IMR-90 (cell line): ENCODE measurements around the gene SMYD4.

Source experiments
- BHLHE40 ChIP-seq: fragments of 150-350 bp; IDR thresholded peaks from 2 replicates; pipeline ENCODE4 v1.6.1; 2016; ENCODE audit warnings: mild to moderate bottlenecking, low read depth, low read length
- CEBPB ChIP-seq: IDR thresholded peaks from 2 replicates; pipeline ENCODE4 v1.6.1; 2012; ENCODE audit warnings: low read depth, low read length, improper control_type of control experiment
- CHD1 ChIP-seq: IDR thresholded peaks from 2 replicates; pipeline ENCODE4 v1.6.1; 2012; ENCODE audit warnings: low read depth, low read length, improper control_type of control experiment
- FOS ChIP-seq: fragments of 150-350 bp; IDR thresholded peaks from 2 replicates; pipeline ENCODE4 v1.6.1; 2016; ENCODE audit warnings: low read depth, low read length
- MAZ ChIP-seq: IDR thresholded peaks from 2 replicates; pipeline ENCODE4 v1.6.1; 2012; ENCODE audit warnings: low read depth, mild to moderate bottlenecking, low read length, improper control_type of control experiment, moderate library complexity, borderline replicate concordance
- NFE2L2 ChIP-seq: fragments of 150-350 bp; IDR thresholded peaks from 2 replicates; pipeline ENCODE4 v1.6.1; 2016; ENCODE audit warnings: low read depth, mild to moderate bottlenecking, low read length
- POLR2A ChIP-seq: IDR thresholded peaks from 2 replicates; pipeline ENCODE4 v1.6.1; 2012; ENCODE audit warnings: mild to moderate bottlenecking, low read depth, low read length
- RAD21 ChIP-seq: IDR thresholded peaks from 2 replicates; pipeline ENCODE4 v1.6.1; 2012; ENCODE audit warnings: low read length, improper control_type of control experiment
- RCOR1 ChIP-seq: IDR thresholded peaks from 2 replicates; pipeline ENCODE4 v1.6.1; 2012; ENCODE audit warnings: mild to moderate bottlenecking, low read length, improper control_type of control experiment; ENCODE audit not compliant: insufficient replicate concordance
- RFX5 ChIP-seq: IDR thresholded peaks from 2 replicates; pipeline ENCODE4 v1.8.0; 2012; ENCODE audit warnings: low read depth, mild to moderate bottlenecking, low read length, moderate library complexity
- USF2 ChIP-seq: fragments of 150-350 bp; IDR thresholded peaks from 2 replicates; pipeline ENCODE4 v1.6.1; 2017; ENCODE audit warnings: mild to moderate bottlenecking, antibody characterized with exemption, low read length, low read depth
- TF ChIP-seq, protein P1 (sequence below): conservative IDR thresholded peaks from 2 replicates; pipeline ENCODE4 v1.5.1; 2012; ENCODE audit warnings: mild to moderate bottlenecking, low read depth, low read length, improper control_type of control experiment

- TF ChIP-seq, protein P1, sequence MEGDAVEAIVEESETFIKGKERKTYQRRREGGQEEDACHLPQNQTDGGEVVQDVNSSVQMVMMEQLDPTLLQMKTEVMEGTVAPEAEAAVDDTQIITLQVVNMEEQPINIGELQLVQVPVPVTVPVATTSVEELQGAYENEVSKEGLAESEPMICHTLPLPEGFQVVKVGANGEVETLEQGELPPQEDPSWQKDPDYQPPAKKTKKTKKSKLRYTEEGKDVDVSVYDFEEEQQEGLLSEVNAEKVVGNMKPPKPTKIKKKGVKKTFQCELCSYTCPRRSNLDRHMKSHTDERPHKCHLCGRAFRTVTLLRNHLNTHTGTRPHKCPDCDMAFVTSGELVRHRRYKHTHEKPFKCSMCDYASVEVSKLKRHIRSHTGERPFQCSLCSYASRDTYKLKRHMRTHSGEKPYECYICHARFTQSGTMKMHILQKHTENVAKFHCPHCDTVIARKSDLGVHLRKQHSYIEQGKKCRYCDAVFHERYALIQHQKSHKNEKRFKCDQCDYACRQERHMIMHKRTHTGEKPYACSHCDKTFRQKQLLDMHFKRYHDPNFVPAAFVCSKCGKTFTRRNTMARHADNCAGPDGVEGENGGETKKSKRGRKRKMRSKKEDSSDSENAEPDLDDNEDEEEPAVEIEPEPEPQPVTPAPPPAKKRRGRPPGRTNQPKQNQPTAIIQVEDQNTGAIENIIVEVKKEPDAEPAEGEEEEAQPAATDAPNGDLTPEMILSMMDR: no peak
- no peak for TF ChIP-seq USF2
- TF ChIP-seq CHD1: no peak
- no peak for TF ChIP-seq POLR2A
- TF ChIP-seq RAD21: no peak
- no peak for TF ChIP-seq MAZ
- TF ChIP-seq NFE2L2: no peak
- no peak for TF ChIP-seq RFX5
- no peak for TF ChIP-seq RCOR1
- no peak for TF ChIP-seq BHLHE40
- TF ChIP-seq FOS: no peak
- TF ChIP-seq CEBPB: no peak
These were observed 73.9 kb downstream of the SMYD4 start for GRCh38 chr17:1755827-1756262.
